Measurements from ENCODE around the gene SFMBT1. TPM values are rescaled to one million over a fixed set of nuclear protein-coding genes. Genes with fewer than 3 reads are reported as not detected.

The SFMBT1 gene
- total and polyA plus RNA-seq, 2 donors from 2014 or later: 3.4 to 16.0 TPM

- intact Hi-C loops (cut with DNase I): no loop called here
- no peak overlapping the region for H3K9ac ChIP-seq (ENCODE audit: low read length in 3 of 3)
- no peak overlapping the region for H3K27ac ChIP-seq (ENCODE audit: low read depth in 2 of 2, low read length in 2 of 2)
- H3K9me3 ChIP-seq (ENCODE audit: control insufficient read depth in 2 of 3, insufficient read depth in 1 of 3, low read length in 3 of 3): no peaks in the 10 kb centered on the region
- TF ChIP-seq CTCF (IDR thresholded peaks at IDR 0.05; ENCODE audit: borderline replicate concordance, extremely low read depth, insufficient read depth): no peak
- FAIRE-seq (no peak), DNase-seq (no peak)
- no peaks in the 10 kb centered on the region for H3K27me3 ChIP-seq (ENCODE audit: control insufficient read depth, insufficient read depth, low read length)
- H3K36me3 ChIP-seq (ENCODE audit: control insufficient read depth in 2 of 3, insufficient read depth in 3 of 3, low read length in 3 of 3): peaks cover 0 to 13% (median 9%) of the 10 kb centered on the region in 3 donors
- no peak overlapping the region for H3K4me3 ChIP-seq (ENCODE audit: low read length in 3 of 3)
- H3K4me1 ChIP-seq (ENCODE audit: control insufficient read depth in 2 of 3, insufficient read depth in 2 of 3, low read depth in 1 of 3, low read length in 3 of 3): peaks cover 0 to 11% (median 7%) of the 10 kb centered on the region in 3 donors
These were observed 45.1 kb upstream of the SFMBT1 start for GRCh38 chr3:53091011-53091410.

- Histone ChIP-seq H3K4me3 (ENCODE audit: low read length in 3 of 3) (no peak overlapping the region), H3K9ac (ENCODE audit: low read length in 3 of 3) (no peak overlapping the region), H3K27me3 (ENCODE audit: control insufficient read depth, insufficient read depth, low read length) (no peaks in the 10 kb centered on the region), H3K27ac (ENCODE audit: low read depth in 2 of 2, low read length in 2 of 2) (no peak overlapping the region), H3K4me1 (ENCODE audit: control insufficient read depth in 2 of 3, insufficient read depth in 2 of 3, low read depth in 1 of 3, low read length in 3 of 3) (peaks cover 0 to 11% (median 7%) of the 10 kb centered on the region in 3 donors), H3K36me3 (ENCODE audit: control insufficient read depth in 2 of 3, insufficient read depth in 3 of 3, low read length in 3 of 3) (peaks cover 0 to 13% (median 9%) of the 10 kb centered on the region in 3 donors), H3K9me3 (ENCODE audit: control insufficient read depth in 2 of 3, insufficient read depth in 1 of 3, low read length in 3 of 3) (no peaks in the 10 kb centered on the region)
- FAIRE-seq (no peak), DNase-seq (no peak)
- intact Hi-C loops (cut with DNase I): no loop called here
- TF ChIP-seq CTCF (IDR thresholded peaks at IDR 0.05; ENCODE audit: borderline replicate concordance, extremely low read depth, insufficient read depth): no peak
These were observed 43.6 kb upstream of the SFMBT1 start for GRCh38 chr3:53089511-53089910.

- no peak for DNase-seq
- no peaks in the 10 kb centered on the region for H3K9me3 ChIP-seq (ENCODE audit: control insufficient read depth in 2 of 3, insufficient read depth in 1 of 3, low read length in 3 of 3)
- H3K4me3 ChIP-seq (ENCODE audit: low read length in 3 of 3): no peak overlapping the region
- TF ChIP-seq CTCF (IDR thresholded peaks at IDR 0.05; ENCODE audit: borderline replicate concordance, extremely low read depth, insufficient read depth): no peak
- H3K36me3 ChIP-seq (ENCODE audit: control insufficient read depth in 2 of 3, insufficient read depth in 3 of 3, low read length in 3 of 3): peaks cover 0 to 7% (median 6%) of the 10 kb centered on the region in 3 donors
- intact Hi-C loops (cut with DNase I): no loop called here
- no peak for FAIRE-seq
- no peaks in the 10 kb centered on the region for H3K4me1 ChIP-seq (ENCODE audit: control insufficient read depth in 2 of 3, insufficient read depth in 2 of 3, low read depth in 1 of 3, low read length in 3 of 3)
- H3K27ac ChIP-seq (ENCODE audit: low read depth in 2 of 2, low read length in 2 of 2): no peak overlapping the region
- H3K9ac ChIP-seq (ENCODE audit: low read length in 3 of 3): no peak overlapping the region
- no peaks in the 10 kb centered on the region for H3K27me3 ChIP-seq (ENCODE audit: control insufficient read depth, insufficient read depth, low read length)
These were observed 39.6 kb upstream of the SFMBT1 start for GRCh38 chr3:53085476-53085875.
